Esophagus squamous epithelium (tissue), 4 donors: ENCODE measurements around the gene DARS1.

Source experiments
- POLR2A ChIP-seq, 4 donors: fragments of 450-650 bp; IDR thresholded peaks; one replicate each; pipeline ENCODE4 v1.6.1; 2017; ENCODE audit warnings: antibody characterized with exemption in 4 of 4, mild to moderate bottlenecking in 4 of 4, moderate library complexity in 3 of 4
- TF ChIP-seq, protein P1 (sequence below), 6 experiments: fragments of 450-650 bp in 4 of 6; fragments of 200-600 bp in 2 of 6; sonication (generic) in 2 of 6; IDR thresholded peaks; one replicate each; pipeline ENCODE4 v1.5.1; 2016 to 2019; ENCODE audit warnings: antibody characterized with exemption in 6 of 6, mild to moderate bottlenecking in 4 of 6, moderate library complexity in 4 of 6

DNA sequence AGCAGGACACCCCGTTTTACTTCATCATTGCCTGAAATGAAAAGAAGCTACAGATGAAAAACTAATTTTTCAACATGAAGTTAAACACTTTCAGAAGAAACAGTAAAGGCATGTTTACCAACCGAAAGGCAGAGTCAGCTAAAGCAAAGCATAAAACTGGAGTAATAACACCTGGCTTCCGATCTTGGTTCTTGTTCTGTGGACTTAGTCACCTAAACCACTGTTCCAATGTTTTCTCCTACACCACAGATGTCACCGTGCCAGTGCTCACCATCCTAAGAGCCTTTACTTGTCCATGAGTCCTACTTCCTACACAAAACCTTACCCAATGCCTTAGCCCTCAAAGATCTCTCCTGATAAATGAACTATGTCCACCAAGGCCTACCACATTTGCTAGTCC is 122.7 kb downstream of the DARS1 start:
- TF ChIP-seq, protein P1, sequence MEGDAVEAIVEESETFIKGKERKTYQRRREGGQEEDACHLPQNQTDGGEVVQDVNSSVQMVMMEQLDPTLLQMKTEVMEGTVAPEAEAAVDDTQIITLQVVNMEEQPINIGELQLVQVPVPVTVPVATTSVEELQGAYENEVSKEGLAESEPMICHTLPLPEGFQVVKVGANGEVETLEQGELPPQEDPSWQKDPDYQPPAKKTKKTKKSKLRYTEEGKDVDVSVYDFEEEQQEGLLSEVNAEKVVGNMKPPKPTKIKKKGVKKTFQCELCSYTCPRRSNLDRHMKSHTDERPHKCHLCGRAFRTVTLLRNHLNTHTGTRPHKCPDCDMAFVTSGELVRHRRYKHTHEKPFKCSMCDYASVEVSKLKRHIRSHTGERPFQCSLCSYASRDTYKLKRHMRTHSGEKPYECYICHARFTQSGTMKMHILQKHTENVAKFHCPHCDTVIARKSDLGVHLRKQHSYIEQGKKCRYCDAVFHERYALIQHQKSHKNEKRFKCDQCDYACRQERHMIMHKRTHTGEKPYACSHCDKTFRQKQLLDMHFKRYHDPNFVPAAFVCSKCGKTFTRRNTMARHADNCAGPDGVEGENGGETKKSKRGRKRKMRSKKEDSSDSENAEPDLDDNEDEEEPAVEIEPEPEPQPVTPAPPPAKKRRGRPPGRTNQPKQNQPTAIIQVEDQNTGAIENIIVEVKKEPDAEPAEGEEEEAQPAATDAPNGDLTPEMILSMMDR (IDR thresholded peaks at IDR 0.05): no peak
- TF ChIP-seq POLR2A (IDR thresholded peaks at IDR 0.05): no peak
